ENCODE data around the gene CAPN8.

CAPN8 gene

GRCh38 chr1:223665592-223666312, at the start of gene CAPN8:
TSS of gene CAPN8 (minus strand) at chr1:223665701. CDS start at chr1:223665646, 55 bp downstream.
- no peak for DNase-seq

- no peak for DNase-seq
Measured at GRCh38 chr1:223714849-223715603, 49.5 kb upstream of the CAPN8 start.

DNA sequence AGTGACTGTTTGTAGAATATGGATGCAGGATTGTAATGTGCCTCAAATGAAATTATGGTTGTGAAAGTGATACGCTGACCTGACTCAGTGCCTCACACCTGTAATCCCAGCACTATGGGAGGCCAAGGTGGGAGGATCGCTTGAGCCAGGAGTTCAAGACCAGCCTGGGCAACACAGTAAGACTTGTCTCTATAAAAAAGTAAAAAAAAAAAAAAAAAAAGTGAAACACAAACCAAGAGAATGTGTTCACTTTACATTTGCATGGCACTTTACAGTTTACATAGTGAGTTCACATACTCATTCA, 48.9 kb upstream of the CAPN8 start:
- no peak for DNase-seq

DNA sequence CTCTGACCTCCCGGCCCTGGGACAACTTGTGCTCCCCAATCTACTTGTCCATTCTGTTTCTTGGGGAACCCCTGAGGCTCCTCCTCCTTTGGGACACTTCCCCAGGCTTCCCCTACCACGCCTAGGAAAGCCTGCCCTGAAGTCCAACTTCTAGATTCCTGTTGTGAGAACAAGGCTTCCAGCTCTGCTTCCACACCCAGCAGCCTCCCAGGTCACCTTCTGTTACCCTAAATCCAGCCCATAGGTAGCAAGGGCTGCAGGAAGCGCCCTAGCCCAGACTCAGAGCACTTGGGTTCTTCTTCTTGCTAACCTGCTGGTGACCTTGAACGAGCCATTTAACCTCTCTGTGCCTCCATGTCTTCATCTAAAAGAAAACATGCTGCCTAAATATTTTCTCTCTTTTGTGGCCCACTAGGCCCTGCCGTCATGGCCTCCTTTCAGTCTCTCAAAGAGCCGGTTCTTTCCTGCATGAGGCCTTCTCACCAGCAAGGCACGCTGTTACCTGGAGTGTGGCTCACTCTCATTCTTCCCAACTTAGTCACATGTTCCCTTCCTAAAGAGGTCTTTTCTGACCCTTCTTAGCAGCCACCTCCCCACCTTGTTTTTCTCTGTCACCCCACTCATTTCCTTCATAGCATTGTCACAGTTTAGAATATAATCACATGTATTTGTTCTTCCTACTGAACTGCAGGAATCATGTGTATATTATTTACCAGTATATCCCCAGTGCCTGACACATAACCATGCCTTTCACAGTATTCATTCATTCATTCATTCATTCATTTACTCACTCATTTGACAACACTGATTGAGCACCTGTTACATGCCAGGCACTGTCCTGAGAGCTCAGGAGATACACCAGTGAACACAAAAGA, 48.3 kb upstream of the CAPN8 start:
- peak in 1 of 3 experiments; percentile 37 for DNase-seq

GRCh38 chr1:223712850-223713474, 47.5 kb upstream of the CAPN8 start:
- peak in 2 of 3 experiments; percentile 68 to 77 for DNase-seq

DNA sequence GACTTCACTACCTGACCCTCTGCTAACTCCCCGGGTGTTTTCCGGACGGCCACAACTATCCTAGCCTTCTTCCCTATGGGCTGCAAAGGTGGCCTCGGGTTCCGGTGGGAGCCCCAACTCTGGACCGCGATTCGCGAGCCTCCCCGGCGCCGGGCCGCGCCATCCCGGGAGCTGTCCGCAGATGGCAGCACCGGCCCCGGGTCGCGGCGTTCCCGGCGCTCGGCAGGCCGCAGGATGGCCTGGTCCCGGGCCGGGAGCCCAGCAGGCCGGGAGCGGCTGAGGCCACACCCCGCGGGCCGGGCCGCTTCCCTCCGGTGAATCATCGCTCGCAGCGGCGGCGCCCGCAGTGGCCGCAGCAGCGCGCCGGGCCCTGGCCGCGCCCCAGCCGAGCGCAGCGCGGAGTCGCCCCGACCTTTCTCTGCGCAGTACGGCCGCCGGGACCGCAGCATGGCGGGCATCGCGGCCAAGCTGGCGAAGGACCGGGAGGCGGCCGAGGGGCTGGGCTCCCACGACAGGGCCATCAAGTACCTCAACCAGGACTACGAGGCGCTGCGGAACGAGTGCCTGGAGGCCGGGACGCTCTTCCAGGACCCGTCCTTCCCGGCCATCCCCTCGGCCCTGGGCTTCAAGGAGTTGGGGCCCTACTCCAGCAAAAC, 46.8 kb upstream of the CAPN8 start, which contains the start of gene CAPN2:
CAPN2 (plus strand) TSS at position 346 of the 656 bp plus-strand sequence; CDS start at position 448, 102 bp downstream.
- peak; percentile 12 to 90 (median 81) for DNase-seq

DNA sequence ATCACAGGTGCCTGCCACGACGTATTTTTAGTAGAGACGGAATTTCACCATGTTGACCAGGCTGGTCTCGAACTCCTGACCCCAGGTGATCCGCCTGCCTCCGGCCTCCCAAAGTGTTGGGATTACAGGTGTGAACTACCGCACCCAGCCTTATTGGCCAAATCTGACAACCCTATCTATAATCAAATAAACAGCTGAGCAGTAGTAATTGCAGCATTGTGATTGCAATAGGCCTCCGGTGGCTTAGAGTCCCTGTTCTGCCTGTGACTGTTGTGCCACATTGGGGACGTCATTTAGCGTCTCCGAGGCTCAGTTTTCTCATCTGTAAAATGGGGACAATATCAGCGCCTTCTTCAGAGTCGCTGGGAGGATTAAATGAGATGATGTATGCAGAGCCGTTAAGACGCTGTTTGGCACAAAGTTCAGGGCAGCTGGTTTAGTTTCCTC, 46.3 kb upstream of the CAPN8 start:
- DNase-seq, result no peak

- DNase-seq, result no peak
Measured at GRCh38 chr1:223711173-223711572, 45.7 kb upstream of the CAPN8 start.

- DNase-seq, result no peak
Measured at GRCh38 chr1:223710179-223711133, 45.0 kb upstream of the CAPN8 start.

DNA sequence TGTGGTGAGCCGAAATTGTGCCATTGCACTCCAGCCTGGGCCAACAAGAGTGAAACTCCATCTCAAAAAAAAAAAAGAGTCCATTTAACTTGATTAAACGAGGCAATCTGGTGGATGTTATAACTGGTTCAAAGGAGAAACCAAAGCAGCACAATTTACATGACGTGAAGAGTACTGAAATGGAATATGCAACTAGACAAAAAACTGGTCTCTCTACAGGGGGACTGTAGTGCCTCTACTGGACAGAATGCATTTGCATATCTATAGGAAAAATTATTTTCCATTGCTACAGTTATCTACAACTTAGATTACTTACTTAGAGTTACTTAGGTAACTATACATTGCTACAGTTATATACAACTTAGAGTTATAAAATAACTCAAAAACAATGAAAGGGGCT, 44.1 kb upstream of the CAPN8 start:
- no peak for DNase-seq

DNA sequence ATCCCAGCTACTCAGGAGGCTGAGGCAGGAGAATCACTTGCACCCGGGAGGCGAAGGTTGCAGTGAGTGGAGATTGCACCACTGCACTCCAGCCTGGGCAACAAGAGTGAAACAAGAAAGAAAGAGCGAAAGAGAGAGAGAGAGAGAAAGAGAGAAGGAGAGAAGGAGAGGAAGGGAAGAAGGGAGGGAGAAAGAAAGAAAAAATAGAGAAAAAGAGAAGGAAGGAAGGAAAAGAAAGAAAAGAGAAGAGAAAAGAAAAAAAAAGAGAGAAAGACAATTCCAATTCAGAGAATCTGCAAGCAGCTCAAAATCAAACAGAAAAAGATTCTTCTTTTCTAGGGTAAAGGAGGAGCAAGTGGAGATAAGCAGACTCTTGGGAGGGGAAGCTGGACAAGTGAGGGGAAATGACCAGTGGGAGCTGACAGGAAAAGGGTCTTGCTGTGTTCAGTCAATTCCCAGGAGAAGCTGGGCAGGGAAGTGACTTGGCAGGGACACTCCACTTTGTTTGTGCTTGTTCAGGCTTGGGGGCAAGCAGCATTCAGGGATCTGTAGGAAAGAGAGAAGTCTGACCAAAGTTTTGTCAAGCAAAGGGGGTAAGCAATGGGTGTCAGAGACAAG, 43.3 kb upstream of the CAPN8 start:
- DNase-seq, result no peak

GRCh38 chr1:223708001-223708359, 42.5 kb upstream of the CAPN8 start:
- peak in 2 of 3 experiments; percentile 37 to 54 for DNase-seq

DNA sequence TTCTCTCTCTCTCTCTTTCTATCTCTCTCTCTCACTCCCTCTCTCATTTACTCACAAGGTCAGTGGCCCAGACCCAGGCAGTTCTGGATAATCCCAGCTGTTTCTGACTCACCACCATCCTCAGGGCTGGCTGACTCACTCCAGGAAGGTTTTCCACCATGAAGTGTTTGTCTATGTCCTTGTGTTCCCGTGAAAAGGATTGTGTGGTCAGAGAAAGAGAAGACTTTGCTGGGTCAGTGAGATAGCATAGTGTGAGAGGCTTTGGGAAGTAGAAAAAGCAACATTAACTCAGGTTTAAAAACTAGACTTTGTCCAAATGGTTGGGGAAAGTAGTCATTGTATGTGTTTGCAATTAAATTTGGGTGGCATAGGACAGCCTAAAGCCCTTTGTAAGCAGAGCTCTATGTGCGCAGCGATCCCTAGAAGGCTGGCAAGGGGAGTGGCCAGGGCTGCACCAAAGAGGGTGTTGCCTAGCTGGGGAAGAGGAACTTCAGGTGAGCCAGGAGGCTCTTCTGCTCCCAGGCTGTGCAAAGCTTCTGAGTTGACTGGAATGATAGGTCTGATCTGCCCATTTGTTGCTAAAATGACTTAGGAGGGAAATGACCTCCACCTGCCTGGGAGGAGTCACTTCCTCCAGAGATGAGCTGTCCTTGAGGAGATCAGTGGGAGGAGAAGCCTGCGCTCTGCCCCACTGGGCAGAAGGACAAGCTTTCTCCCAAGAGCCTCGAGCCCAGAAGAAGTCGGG, 41.9 kb upstream of the CAPN8 start:
- DNase-seq, result peak; percentile 29 to 83 (median 58)

GRCh38 chr1:223706077-223706973, 40.8 kb upstream of the CAPN8 start:
- peak in 2 of 3 experiments; percentile 38 to 61 for DNase-seq

DNA sequence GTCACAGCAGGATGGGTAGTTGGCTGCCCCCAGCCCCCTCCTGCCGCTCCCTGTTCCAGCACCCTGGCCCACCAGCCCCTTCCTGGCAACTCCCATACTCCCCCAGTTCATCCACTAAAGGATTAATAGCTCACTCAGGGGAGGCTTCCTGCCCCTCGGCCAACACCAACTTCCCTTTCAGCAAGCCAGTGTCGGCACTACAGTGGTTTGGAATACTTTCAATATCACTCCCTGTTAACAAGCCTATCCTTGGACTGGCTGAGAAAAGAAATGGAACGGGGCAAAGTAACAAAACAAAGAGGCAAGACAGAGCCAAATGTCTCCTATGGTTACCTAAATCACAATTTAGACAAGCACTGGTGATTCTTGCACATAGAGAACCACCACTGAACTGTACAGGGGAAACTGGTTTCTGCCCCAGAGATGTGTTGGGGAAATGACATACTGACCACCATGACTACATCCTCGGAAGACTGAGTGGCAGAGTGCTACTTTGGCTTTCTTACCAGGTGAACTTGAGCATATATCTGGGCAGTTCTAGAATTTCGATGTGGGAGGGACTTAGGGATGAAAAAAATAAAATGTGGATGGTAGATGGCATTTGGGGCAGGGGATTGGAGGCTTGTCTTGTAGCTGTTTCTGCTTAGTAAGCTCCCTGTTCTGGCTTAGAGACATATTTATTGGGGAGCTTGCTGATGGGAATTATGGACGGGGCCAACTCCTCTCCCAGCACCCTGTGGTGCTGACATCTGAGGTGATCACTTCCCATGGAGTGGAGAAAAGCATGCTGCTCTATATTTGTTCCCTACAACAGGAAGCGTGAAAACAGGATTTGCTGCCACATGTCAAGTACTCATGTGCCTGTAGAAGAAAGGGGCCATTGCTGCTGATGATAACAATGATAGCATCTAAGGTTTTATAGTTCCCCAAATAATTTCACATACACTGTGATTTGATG, 39.7 kb upstream of the CAPN8 start:
- DNase-seq, result peak in 1 of 3 experiments; percentile 10

- DNase-seq, result no peak
Measured at GRCh38 chr1:223703668-223704013, 38.1 kb upstream of the CAPN8 start.

Data from NCI-H1417 (cell line).